Measurements from ENCODE around the gene RABL2A.
"Not testable (repeated sequence)": the region's sequence is repeated elsewhere in the genome, so short reads cannot be mapped to it uniquely, and the experiment has no call there.

Gene RABL2A

DNA sequence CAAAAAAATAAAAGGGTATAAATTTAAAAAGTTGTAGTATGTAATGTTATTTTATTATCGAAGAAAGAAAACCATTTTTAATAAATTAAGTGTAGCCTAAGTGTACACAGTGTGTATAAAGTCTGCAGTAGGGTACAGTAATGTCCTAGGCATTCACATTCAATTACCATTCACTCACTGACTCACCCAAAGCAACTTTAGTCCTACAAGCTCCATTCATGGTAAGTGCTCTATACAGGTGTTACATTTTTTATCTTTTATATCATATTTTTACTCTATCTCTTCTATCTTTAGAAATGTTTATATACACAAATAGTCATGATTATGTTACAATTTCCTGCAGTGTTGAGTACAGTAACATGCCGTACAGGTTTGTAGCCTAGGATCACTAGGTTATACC, 59.5 kb downstream of the RABL2A start:
- DNase-seq: no peak

- not testable (repeated sequence) for DNase-seq
Measured at GRCh38 chr2:113690871-113691270, 63.8 kb downstream of the RABL2A start.
